EH (cell line): ENCODE results near the gene COTL1.

Experiments
- DNase-seq: peaks from one replicate; pipeline ENCODE4 v3.0.0-alpha.2; 2015; ENCODE audit warnings: low read depth

Gene COTL1

DNA sequence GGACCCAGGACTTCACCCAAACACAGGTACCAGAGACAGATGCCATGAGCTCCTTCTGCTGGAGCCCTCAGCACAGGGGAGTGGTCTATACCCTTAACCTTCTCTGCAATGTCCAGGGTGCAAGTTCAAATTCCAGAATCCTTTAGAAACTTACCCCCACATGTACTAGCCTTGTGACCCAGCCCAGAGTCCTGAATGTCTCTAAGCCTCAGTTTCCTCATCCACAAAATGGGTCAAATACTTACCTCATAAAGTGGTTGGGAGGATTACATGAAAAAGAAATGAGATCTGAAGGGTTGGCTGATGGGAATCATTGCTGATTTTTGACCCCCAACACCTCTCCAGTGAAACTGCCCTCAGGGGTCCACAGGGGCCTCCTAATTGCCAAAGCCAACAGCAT, 21.7 kb downstream of the COTL1 start:
- DNase-seq: no peak

DNA sequence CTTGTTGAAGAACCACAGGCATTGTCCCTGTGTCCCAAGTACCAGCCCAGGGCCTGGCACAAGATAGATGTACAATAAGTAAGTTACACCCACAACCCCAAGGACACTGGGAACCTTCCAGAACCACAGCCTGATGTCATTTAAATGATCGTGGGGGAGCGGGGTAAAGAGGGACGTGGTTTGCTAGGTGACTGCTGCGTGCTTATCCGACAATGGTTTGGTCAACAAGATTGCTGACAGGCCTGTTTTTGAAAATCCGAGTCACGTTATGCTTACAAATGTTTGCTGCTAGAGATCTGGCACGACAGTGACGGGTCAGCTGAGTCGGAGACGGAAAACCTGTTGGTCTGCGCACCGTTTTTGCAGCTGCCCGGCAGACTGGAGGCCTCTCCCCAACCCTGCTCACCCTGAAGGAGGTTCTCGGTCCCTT, 22.8 kb downstream of the COTL1 start:
- DNase-seq: no peak

DNA sequence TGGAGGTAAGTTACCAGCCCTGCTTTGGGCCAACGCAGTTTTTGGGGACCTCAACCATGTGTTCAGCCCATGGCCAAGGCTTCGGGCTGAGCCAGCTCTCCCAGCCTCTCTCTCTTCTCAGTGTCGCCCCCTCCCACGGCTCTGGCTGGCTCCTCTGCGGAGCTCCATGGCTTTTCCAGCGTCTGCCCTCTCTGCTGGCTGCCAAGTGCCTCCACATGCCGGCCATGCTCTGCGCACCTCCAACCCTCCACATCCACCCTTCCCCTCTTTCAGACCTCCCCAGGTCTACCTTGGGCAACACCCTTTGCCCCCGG, 23.2 kb downstream of the COTL1 start:
- no peak for DNase-seq

DNA sequence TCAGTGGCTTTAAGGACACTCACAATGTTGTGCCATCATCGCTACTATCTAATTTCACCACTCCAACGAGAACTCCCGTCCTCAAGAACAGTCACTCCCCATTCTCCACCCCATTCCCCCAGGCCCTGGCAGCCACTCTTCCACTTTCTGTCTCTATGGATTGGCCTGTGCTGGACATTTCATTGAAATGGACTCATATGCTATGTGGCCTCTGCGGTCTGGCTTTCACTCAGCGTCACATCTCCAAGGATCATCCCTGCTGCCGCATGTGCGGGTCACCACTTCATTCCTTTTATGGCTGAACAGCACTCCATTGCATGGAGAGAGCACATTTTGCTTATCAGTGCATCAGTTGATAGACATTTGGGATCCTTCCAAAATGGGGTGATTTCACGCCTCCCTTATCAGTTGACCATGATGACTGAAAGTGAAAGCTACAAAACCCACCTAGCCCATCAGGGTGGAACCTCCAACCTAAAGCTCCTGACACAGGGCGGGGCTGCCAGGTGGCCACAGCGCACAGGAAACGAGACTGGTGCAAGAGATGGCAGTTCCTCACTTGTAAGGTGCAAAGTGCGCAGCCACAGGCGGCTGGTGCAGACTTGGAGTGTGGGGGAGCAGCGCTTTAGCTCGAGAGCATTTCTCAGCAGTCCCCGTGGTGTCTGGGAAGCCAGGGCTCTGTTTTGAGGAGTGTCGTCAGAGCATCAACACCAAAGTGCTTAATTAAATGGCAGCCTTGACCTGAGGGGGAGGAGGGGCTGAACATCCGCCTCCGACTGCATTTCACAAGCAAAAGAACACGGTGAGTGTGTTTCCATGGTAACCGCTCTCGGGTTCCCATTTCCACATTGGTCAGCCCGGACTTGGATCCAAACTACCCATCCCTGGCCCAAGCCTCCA, 23.8 kb downstream of the COTL1 start:
- no peak for DNase-seq

GRCh38 chr16:84592718-84593117, 25.2 kb downstream of the COTL1 start:
- no peak for DNase-seq

GRCh38 chr16:84589975-84590719, 27.7 kb downstream of the COTL1 start:
- no peak for DNase-seq

DNA sequence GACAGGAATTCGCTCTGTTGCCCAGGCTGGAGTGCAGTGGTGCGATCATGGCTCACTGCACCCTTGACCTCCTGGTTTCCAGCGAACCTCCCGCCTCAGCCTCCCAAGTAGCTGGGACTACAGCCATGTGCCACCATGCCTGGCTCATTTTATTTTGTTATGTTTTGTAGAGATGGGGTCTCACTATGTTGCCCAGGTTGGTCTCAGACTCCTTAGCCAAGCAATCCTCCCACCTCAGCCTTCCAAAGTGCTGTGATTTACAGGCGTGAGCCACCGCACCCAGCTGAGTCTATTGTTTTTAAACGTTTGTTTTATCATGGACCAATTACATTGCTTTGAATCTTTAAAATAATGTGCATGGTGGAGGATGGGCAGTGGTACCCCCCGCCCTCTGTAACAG, 28.9 kb downstream of the COTL1 start:
- DNase-seq: no peak

DNA sequence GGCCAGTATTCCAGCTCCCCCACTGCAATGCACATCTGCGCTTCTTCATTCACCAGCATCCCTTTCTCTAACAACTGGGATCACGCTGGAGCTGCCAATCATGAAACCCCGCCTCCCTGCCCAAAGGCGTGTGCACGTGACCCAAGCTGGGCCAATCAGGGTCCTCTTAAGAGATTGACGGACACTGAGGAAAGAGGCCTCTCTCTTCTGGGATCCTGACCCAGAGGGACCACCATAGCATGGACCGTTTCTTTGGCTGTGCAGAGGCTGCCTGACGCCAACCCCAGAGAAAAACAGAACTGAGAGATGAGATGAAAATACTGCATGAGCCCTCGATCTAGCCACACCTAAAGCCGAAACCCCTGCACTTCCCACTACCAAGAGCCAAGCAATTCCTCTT, 32.0 kb downstream of the COTL1 start:
- peak; percentile 18 for DNase-seq

GRCh38 chr16:84585467-84585866, 32.4 kb downstream of the COTL1 start:
- DNase-seq: no peak

GRCh38 chr16:84584678-84585077, 33.2 kb downstream of the COTL1 start:
- DNase-seq: no peak

DNA sequence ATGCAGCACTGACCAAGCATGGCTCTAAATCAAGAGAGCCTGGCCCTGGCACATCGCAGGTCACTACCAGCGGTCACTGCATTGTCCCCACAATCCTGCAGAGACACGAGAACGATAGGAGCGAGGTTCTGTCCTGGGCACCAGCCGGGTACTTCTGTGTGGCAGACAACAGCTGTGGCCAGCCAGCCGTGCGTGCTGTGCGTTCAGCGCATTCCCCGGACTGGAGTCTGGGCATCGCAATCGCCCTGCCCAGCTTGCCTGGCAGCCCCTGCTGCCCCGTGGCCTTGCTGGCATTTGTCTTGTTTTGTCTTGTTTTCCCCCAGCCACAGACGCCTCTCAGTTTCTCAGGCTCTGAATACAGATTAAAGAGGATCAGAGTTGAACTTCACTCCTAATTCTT, 33.9 kb downstream of the COTL1 start:
- no peak for DNase-seq

DNA sequence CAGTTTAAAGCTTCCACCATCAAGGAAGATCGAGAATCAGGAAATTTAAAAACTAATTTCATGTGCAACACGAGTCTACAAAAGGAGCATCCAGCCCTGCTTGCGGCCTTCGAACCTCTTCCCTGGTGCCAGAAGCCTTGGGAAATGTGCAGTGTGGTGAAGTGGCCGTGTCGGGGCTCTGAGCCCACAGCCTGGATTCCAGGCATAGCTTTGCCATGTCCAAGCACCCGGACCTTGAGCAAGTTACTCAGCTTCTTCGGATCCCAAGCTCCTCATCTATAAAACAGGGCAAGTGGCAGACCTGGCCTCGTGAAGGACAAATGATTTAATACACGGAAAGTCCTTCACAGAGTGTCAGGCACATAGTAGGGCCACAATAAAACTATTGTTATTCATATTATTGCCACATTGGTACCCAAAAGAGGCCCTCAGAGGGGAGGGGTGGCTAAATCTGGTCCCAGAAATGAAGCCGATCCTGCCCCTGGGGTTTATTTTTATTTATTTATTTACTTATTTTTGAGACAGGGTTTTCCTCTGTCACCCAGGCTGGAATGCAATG, 34.8 kb downstream of the COTL1 start:
- DNase-seq: peak; percentile 84

- no peak for DNase-seq
Measured at GRCh38 chr16:84581158-84581557, 36.7 kb downstream of the COTL1 start.

DNA sequence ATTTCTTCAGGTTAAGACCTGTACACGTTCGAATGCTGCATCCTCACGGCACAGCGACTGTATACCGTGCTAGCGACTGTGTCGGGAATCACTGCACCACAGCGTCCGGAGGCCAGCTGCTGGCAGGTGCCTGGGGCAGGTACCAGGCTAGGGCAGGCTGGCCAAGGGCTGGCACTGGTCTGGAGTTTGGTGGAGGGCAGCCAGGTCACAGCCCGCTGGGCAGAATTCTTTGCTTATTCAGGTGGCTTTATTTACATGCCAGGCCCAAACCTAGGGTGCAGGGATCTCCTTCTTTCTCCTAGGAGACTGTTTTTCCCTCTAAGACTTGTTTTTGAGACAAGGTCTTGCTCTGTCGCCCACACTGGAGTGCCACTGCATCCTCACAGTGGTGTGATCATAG, 37.9 kb downstream of the COTL1 start:
- no peak for DNase-seq

GRCh38 chr16:84578538-84579126, 39.2 kb downstream of the COTL1 start:
- DNase-seq: no peak

GRCh38 chr16:84577034-84577803, 40.7 kb downstream of the COTL1 start:
- DNase-seq: no peak

DNA sequence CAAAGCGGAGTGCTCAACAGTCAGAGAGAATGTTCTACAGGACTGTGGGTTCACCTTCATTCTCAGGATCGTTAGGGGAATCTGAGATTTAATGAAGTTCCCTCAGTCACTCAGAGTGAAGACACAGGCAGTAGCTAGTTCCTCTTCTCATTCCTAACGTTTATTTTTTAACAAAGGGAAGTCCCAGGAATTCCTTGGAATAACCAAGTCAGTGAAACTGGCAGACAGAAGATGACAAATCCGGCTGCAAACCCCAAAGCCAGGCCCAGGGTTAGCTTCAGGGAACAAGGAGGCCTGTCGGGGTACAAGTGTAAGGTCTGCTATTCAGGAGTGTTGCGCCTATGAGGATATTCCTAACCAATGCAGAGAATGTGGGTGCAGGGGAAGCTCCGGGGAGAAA, 42.0 kb downstream of the COTL1 start:
- DNase-seq: no peak

GRCh38 chr16:84574191-84574590, 43.7 kb downstream of the COTL1 start:
- no peak for DNase-seq

DNA sequence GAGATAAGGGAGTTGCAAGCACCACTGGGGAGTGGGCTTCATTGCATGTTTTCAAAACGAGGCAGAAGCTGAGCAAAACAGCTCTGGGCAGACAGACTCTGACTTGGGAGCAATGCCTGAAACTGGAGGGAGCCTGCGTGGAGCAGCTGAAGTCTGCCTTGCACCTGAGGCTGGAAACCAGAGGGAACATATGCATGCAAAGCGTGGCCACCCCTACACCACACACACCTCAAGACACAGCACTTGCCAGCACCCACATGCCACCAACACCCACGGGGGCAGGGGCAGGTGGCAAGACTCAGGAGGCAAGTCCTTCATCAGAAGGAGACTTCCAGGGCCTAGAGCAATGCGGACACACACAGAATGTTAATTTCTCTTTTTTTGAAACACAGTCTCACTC, 45.8 kb downstream of the COTL1 start:
- DNase-seq: no peak

GRCh38 chr16:84571506-84571905, 46.4 kb downstream of the COTL1 start:
- no peak for DNase-seq

DNA sequence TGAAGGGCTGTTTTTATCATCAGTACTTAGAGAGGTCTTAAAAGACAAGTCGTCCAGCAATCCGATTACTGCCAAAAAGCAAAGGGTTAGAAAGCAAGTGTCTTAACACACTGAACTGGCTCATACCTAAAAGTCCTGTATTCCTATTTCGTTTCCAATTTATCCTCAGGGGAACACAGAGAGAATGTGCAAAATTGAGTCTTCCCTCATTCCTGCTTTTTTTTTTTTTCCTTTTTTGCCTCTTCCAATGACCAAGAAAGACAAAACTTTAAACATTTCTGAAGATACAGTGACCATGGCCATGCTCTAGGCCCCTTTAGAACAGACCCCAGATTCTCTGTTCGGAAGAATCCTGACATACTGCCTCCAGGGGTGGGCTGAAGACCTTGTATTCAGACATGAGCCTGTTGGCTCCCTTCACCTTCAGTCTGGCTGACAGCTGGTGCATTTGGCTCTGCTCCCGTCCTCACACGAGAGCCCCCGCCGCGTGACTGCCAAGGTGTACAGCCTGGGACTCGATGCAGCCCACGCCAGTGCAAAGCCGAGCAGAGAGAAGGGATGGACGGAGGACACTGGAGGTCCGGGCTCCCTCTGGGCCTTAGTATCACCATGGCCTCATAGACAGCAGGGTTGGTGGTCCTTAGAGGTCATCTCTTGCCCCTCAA, 47.0 kb downstream of the COTL1 start:
- no peak for DNase-seq
